ENCODE results near the gene ZNF780A.

The ZNF780A gene

GRCh38 chr19:40055832-40056504 is 34.8 kb downstream of the ZNF780A start, which contains the start of gene ZNF780B:
Gene ZNF780B, minus strand, starts transcription at chr19:40056231. Its CDS starts 5,899 bp downstream, at chr19:40050332.
- H3K36me3 ChIP-seq (ENCODE audit: insufficient read depth, low read length) = no peaks in the 10 kb centered on the region
- peak within 1 kb of the TSS; percentile 83 for H3K4me3 ChIP-seq (ENCODE audit: low read length, poor library complexity, severe bottlenecking)
- peaks cover 35% of the 10 kb centered on the region for H3K4me1 ChIP-seq (ENCODE audit: insufficient read depth, low read length, poor library complexity, severe bottlenecking)
- peaks cover 3% of the 10 kb centered on the region; the same call in 1 of the 2 replicates for H3K9me3 ChIP-seq (ENCODE audit: insufficient read depth, low read depth, low read length)
- no peaks in the 10 kb centered on the region for H3F3A ChIP-seq (ENCODE audit: low read depth)
- peaks cover 6% of the 10 kb centered on the region for H4K20me1 ChIP-seq (ENCODE audit: insufficient read depth, low read length, poor library complexity, severe bottlenecking)
- TF ChIP-seq, protein P1, sequence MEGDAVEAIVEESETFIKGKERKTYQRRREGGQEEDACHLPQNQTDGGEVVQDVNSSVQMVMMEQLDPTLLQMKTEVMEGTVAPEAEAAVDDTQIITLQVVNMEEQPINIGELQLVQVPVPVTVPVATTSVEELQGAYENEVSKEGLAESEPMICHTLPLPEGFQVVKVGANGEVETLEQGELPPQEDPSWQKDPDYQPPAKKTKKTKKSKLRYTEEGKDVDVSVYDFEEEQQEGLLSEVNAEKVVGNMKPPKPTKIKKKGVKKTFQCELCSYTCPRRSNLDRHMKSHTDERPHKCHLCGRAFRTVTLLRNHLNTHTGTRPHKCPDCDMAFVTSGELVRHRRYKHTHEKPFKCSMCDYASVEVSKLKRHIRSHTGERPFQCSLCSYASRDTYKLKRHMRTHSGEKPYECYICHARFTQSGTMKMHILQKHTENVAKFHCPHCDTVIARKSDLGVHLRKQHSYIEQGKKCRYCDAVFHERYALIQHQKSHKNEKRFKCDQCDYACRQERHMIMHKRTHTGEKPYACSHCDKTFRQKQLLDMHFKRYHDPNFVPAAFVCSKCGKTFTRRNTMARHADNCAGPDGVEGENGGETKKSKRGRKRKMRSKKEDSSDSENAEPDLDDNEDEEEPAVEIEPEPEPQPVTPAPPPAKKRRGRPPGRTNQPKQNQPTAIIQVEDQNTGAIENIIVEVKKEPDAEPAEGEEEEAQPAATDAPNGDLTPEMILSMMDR (conservative IDR thresholded peaks at IDR 0.05; ENCODE audit: low read length) = no peak
- TF ChIP-seq EZH2phosphoT487 (IDR thresholded peaks at IDR 0.05; ENCODE audit: borderline replicate concordance) = no peak
- no peaks in the 10 kb centered on the region for H3K9me2 ChIP-seq (replicated peaks; ENCODE audit: low read depth, low read length)
- peak within 1 kb of the TSS; percentile 93 for H3K4me2 ChIP-seq (ENCODE audit: low read depth, low read length, poor library complexity, severe bottlenecking)
- peak within 1 kb of the TSS; percentile 97 for H2AFZ ChIP-seq (ENCODE audit: low read length)
- H3K27me3 ChIP-seq (ENCODE audit: insufficient read depth, low read length, poor library complexity, severe bottlenecking) = peaks cover 27% of the 10 kb centered on the region
- H3K79me2 ChIP-seq (ENCODE audit: insufficient read depth, low read length) = peaks cover 43% of the 10 kb centered on the region
- peak within 1 kb of the TSS; percentile 72 for H3K9ac ChIP-seq (ENCODE audit: low read depth, low read length, poor library complexity, severe bottlenecking)

DNA sequence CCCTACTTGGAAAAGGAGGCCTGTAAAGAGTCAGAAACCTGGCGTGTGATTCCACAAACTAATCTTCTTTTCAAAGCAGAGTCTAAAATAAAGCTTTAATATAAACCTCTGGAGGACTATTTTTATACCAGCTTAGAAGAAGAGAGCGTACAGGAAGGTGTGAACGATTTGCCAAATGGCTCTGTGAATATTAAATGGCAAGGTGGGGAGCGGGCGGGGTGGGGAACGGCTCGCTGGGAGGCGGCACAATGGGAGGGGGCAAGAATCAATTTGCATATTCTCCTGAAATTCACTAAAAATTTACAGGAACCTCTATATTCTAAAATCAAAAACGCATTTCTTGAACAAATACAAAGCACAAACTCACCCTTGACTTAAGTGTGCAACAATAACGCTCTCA is 35.7 kb downstream of the ZNF780A start:
- Histone ChIP-seq H3K79me2 (ENCODE audit: insufficient read depth, low read length) (peaks cover 50% of the 10 kb centered on the region), H2AFZ (ENCODE audit: low read length) (no peak overlapping the region)

DNA sequence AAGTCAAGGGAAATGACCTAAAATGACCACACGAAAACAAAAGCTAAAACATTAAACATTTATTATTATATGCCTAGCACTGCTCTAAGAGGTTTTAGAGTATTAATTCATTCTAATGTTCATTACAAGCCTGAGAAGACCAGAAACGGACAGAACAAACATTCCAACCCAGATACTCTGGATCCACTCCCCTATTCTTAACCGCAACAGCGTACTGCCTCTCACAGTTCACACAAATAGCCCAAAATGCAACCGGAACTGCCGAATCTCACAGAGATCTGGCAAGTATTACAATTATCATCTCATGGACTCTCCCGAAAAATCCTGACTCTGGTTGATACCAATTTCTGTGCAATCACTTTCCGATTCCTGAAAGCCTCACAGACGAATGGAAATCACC is 36.1 kb downstream of the ZNF780A start:
- peaks cover 35% of the 10 kb centered on the region for H3K4me1 ChIP-seq (ENCODE audit: insufficient read depth, low read length, poor library complexity, severe bottlenecking)
- H3K9ac ChIP-seq (ENCODE audit: low read depth, low read length, poor library complexity, severe bottlenecking) = peak overlapping the region; percentile 72
- H3K36me3 ChIP-seq (ENCODE audit: insufficient read depth, low read length) = no peaks in the 10 kb centered on the region
- no peak overlapping the region for H2AFZ ChIP-seq (ENCODE audit: low read length)
- H3K79me2 ChIP-seq (ENCODE audit: insufficient read depth, low read length) = peaks cover 50% of the 10 kb centered on the region
- peak overlapping the region; percentile 93 for H3K4me2 ChIP-seq (ENCODE audit: low read depth, low read length, poor library complexity, severe bottlenecking)
- peaks cover 20% of the 10 kb centered on the region for H3K27me3 ChIP-seq (ENCODE audit: insufficient read depth, low read length, poor library complexity, severe bottlenecking)
- H3K9me3 ChIP-seq (ENCODE audit: insufficient read depth, low read depth, low read length) = peaks cover 3% of the 10 kb centered on the region; the same call in 1 of the 2 replicates
- no peaks in the 10 kb centered on the region for H3F3A ChIP-seq (ENCODE audit: low read depth)
- H3K4me3 ChIP-seq (ENCODE audit: low read length, poor library complexity, severe bottlenecking) = peak overlapping the region; percentile 83
- peaks cover 6% of the 10 kb centered on the region for H4K20me1 ChIP-seq (ENCODE audit: insufficient read depth, low read length, poor library complexity, severe bottlenecking)
- H3K9me2 ChIP-seq (replicated peaks; ENCODE audit: low read depth, low read length) = no peaks in the 10 kb centered on the region
- TF ChIP-seq, protein P1 (conservative IDR thresholded peaks at IDR 0.05; ENCODE audit: low read length) = no peak
- no peak for TF ChIP-seq EZH2phosphoT487 (IDR thresholded peaks at IDR 0.05; ENCODE audit: borderline replicate concordance)

More for the DNA sequence above, 35.7 kb downstream of the ZNF780A start:
- Histone ChIP-seq H3K4me3 (ENCODE audit: low read length, poor library complexity, severe bottlenecking) (peak overlapping the region; percentile 83), H3F3A (ENCODE audit: low read depth) (no peaks in the 10 kb centered on the region), H3K27me3 (ENCODE audit: insufficient read depth, low read length, poor library complexity, severe bottlenecking) (peaks cover 24% of the 10 kb centered on the region), H3K9me3 (ENCODE audit: insufficient read depth, low read depth, low read length) (peaks cover 3% of the 10 kb centered on the region; the same call in 1 of the 2 replicates), H3K9ac (ENCODE audit: low read depth, low read length, poor library complexity, severe bottlenecking) (peak overlapping the region; percentile 72), H3K36me3 (ENCODE audit: insufficient read depth, low read length) (no peaks in the 10 kb centered on the region), H3K9me2 (replicated peaks; ENCODE audit: low read depth, low read length) (no peaks in the 10 kb centered on the region), H3K4me2 (ENCODE audit: low read depth, low read length, poor library complexity, severe bottlenecking) (peak overlapping the region; percentile 93), H4K20me1 (ENCODE audit: insufficient read depth, low read length, poor library complexity, severe bottlenecking) (peaks cover 6% of the 10 kb centered on the region), H3K4me1 (ENCODE audit: insufficient read depth, low read length, poor library complexity, severe bottlenecking) (peaks cover 35% of the 10 kb centered on the region)
- TF ChIP-seq, protein P1 (conservative IDR thresholded peaks at IDR 0.05; ENCODE audit: low read length) = no peak
- no peak for TF ChIP-seq EZH2phosphoT487 (IDR thresholded peaks at IDR 0.05; ENCODE audit: borderline replicate concordance)

All from Loucy (cell line).